Astrocyte (in vitro differentiated cells and primary cell): ENCODE results near the gene GIT1. TPM values are rescaled to one million over a fixed set of nuclear protein-coding genes. Genes with fewer than 3 reads are reported as not detected.

Source experiments
- DNase-seq: peaks from one replicate; pipeline ENCODE4 v3.0.0-alpha.2; 2010; ENCODE audit warnings: low read depth
- FAIRE-seq: peaks from 2 replicates; lab custom pipeline; 2011; peaks lifted over from hg19 to GRCh38; lab: Jason Lieb, UNC
- H2AFZ ChIP-seq: 2 replicates; pipeline ENCODE4 v1.6.0; 2012; ENCODE audit warnings: low read depth, low read length, inconsistent platforms
- H3K27ac ChIP-seq: 2 replicates; pipeline ENCODE4 v1.5.1; 2011; ENCODE audit warnings: low read depth, low read length, inconsistent platforms
- H3K27me3 ChIP-seq: 2 replicates; pipeline ENCODE4 v1.6.0; 2011; ENCODE audit warnings: low read length, inconsistent platforms; ENCODE audit not compliant: insufficient read depth
- H3K36me3 ChIP-seq: 2 replicates; pipeline ENCODE4 v1.5.1; 2011; ENCODE audit warnings: low read length, inconsistent platforms; ENCODE audit not compliant: insufficient read depth
- H3K4me1 ChIP-seq: 2 replicates; pipeline ENCODE4 v1.5.1; 2011; ENCODE audit warnings: low read length, inconsistent platforms; ENCODE audit not compliant: insufficient read depth
- H3K4me2 ChIP-seq: 2 replicates; pipeline ENCODE4 v1.6.0; 2012; ENCODE audit warnings: low read length, inconsistent platforms
- H3K4me3 ChIP-seq: 2 replicates; pipeline ENCODE4 v1.5.1; 2011; ENCODE audit warnings: low read depth, mild to moderate bottlenecking, low read length, inconsistent platforms; ENCODE audit not compliant: insufficient read depth
- H3K79me2 ChIP-seq: 2 replicates; pipeline ENCODE4 v1.6.0; 2012; ENCODE audit warnings: mild to moderate bottlenecking, low read length, inconsistent platforms; ENCODE audit not compliant: insufficient read depth
- H3K9ac ChIP-seq: 2 replicates; pipeline ENCODE4 v1.6.0; 2012; ENCODE audit warnings: mild to moderate bottlenecking, low read length, inconsistent platforms
- H3K9me3 ChIP-seq: 2 replicates; pipeline ENCODE4 v1.5.1; 2012; ENCODE audit warnings: low read depth, mild to moderate bottlenecking, low read length, inconsistent platforms; ENCODE audit not compliant: insufficient read depth
- H4K20me1 ChIP-seq: 2 replicates; pipeline ENCODE4 v1.6.0; 2012; ENCODE audit warnings: low read length, inconsistent platforms; ENCODE audit not compliant: insufficient read depth
- H3K27ac Mint-ChIP-seq: one replicate; pipeline ENCODE4 v1.8.0; 2021; ENCODE audit warnings: mild to moderate bottlenecking, mixed read lengths; ENCODE audit not compliant: unreplicated experiment
- H3K27me3 Mint-ChIP-seq: one replicate; pipeline ENCODE4 v1.8.0; 2021; ENCODE audit warnings: low read depth, mixed read lengths; ENCODE audit not compliant: unreplicated experiment
- H3K36me3 Mint-ChIP-seq: one replicate; pipeline ENCODE4 v1.8.0; 2021; ENCODE audit warnings: low read depth, mixed read lengths; ENCODE audit not compliant: unreplicated experiment
- H3K4me1 Mint-ChIP-seq: one replicate; pipeline ENCODE4 v1.8.0; 2021; ENCODE audit warnings: low read depth, mixed read lengths; ENCODE audit not compliant: unreplicated experiment
- H3K4me3 Mint-ChIP-seq: one replicate; pipeline ENCODE4 v1.8.0; 2021; ENCODE audit warnings: mild to moderate bottlenecking, moderate library complexity, mixed read lengths; ENCODE audit not compliant: unreplicated experiment
- H3K9me3 Mint-ChIP-seq: one replicate; pipeline ENCODE4 v1.8.0; 2021; ENCODE audit warnings: mild to moderate bottlenecking, mixed read lengths; ENCODE audit not compliant: unreplicated experiment
- CTCF ChIP-seq: IDR thresholded peaks from 2 replicates; pipeline ENCODE4 v1.5.1; 2011; ENCODE audit warnings: low read depth, mild to moderate bottlenecking, inconsistent platforms, low read length, moderate library complexity; ENCODE audit not compliant: insufficient read depth
- EZH2 ChIP-seq: IDR thresholded peaks from 2 replicates; pipeline ENCODE4 v1.6.1; 2012; ENCODE audit warnings: mild to moderate bottlenecking, low read length, inconsistent platforms; ENCODE audit not compliant: insufficient read depth
- total RNA-seq: library from RNA; stranded (reverse); gene quantifications from 2 replicates; pipeline ENCODE4 v1.2.1, GENCODE V29; 2021

Gene GIT1
- total RNA-seq, 1 donor from 2014 or later: 52.2 TPM

- Mint-ChIP-seq H3K4me3 (no peak overlapping the region), H3K36me3 (peaks cover 10% of the 10 kb centered on the region), H3K27me3 (no peaks in the 10 kb centered on the region), H3K9me3 (no peaks in the 10 kb centered on the region), H3K27ac (no peak overlapping the region), H3K4me1 (peaks cover 4% of the 10 kb centered on the region)
- Histone ChIP-seq H3K27me3 (no peaks in the 10 kb centered on the region), H2AFZ (no peak overlapping the region), H3K9me3 (no peaks in the 10 kb centered on the region), H4K20me1 (peaks cover 43% of the 10 kb centered on the region), H3K4me2 (no peak overlapping the region), H3K36me3 (peaks cover 2% of the 10 kb centered on the region), H3K4me3 (no peak overlapping the region), H3K79me2 (peaks cover 2% of the 10 kb centered on the region), H3K27ac (no peak overlapping the region), H3K9ac (no peak overlapping the region), H3K4me1 (peaks cover 15% of the 10 kb centered on the region)
- DNase-seq (no peak), FAIRE-seq (no peak)
- TF ChIP-seq CTCF (no peak), EZH2 (no peak)
These were observed 12.5 kb downstream of the GIT1 start for GRCh38 chr17:29577001-29577370.

- Histone ChIP-seq H3K36me3 (peaks cover 2% of the 10 kb centered on the region), H3K4me3 (no peak overlapping the region), H2AFZ (no peak overlapping the region), H3K4me2 (no peak overlapping the region), H3K9me3 (no peaks in the 10 kb centered on the region), H3K4me1 (peaks cover 15% of the 10 kb centered on the region), H3K27me3 (no peaks in the 10 kb centered on the region), H3K9ac (no peak overlapping the region), H3K27ac (no peak overlapping the region), H3K79me2 (no peaks in the 10 kb centered on the region), H4K20me1 (peaks cover 40% of the 10 kb centered on the region)
- no peaks in the 10 kb centered on the region for H3K27me3 Mint-ChIP-seq
- TF ChIP-seq CTCF: no peak
- no peak overlapping the region for H3K4me3 Mint-ChIP-seq
- peaks cover 4% of the 10 kb centered on the region for H3K4me1 Mint-ChIP-seq
- no peak for FAIRE-seq
- no peak for DNase-seq
- H3K36me3 Mint-ChIP-seq: peaks cover 10% of the 10 kb centered on the region
- H3K27ac Mint-ChIP-seq: no peak overlapping the region
- H3K9me3 Mint-ChIP-seq: no peaks in the 10 kb centered on the region
These were observed 13.0 kb downstream of the GIT1 start for GRCh38 chr17:29576214-29577000.

- no peak for FAIRE-seq
- peaks cover under 1% of the 10 kb centered on the region for H3K27me3 Mint-ChIP-seq
- Histone ChIP-seq H3K36me3 (peaks cover 2% of the 10 kb centered on the region), H3K79me2 (no peaks in the 10 kb centered on the region), H3K4me2 (no peak overlapping the region), H3K9me3 (no peaks in the 10 kb centered on the region), H2AFZ (no peak overlapping the region), H3K4me1 (peaks cover 15% of the 10 kb centered on the region), H4K20me1 (peaks cover 40% of the 10 kb centered on the region), H3K4me3 (no peak overlapping the region), H3K9ac (no peak overlapping the region), H3K27ac (no peak overlapping the region), H3K27me3 (no peaks in the 10 kb centered on the region)
- peaks cover 16% of the 10 kb centered on the region for H3K36me3 Mint-ChIP-seq
- TF ChIP-seq CTCF: no peak
- no peak for TF ChIP-seq EZH2
- DNase-seq: no peak
- H3K27ac Mint-ChIP-seq: no peak overlapping the region
- no peak overlapping the region for H3K4me3 Mint-ChIP-seq
- H3K9me3 Mint-ChIP-seq: no peaks in the 10 kb centered on the region
- H3K4me1 Mint-ChIP-seq: peaks cover 4% of the 10 kb centered on the region
These were observed 13.8 kb downstream of the GIT1 start for GRCh38 chr17:29575511-29576213.
